HG03280 (cell line): Measurements from ENCODE around the gene TRIM60.
"Not testable (repeated sequence)": the region's sequence is repeated elsewhere in the genome, so short reads cannot be mapped to it uniquely, and the experiment has no call there.

Source experiments
- ATAC-seq: cut with Tn5 transposase; IDR thresholded peaks from one replicate; pipeline ENCODE4 v1.9.1; 2021; ENCODE audit warnings: mild to moderate bottlenecking, moderate library complexity; ENCODE audit not compliant: unreplicated experiment

Gene TRIM60

DNA sequence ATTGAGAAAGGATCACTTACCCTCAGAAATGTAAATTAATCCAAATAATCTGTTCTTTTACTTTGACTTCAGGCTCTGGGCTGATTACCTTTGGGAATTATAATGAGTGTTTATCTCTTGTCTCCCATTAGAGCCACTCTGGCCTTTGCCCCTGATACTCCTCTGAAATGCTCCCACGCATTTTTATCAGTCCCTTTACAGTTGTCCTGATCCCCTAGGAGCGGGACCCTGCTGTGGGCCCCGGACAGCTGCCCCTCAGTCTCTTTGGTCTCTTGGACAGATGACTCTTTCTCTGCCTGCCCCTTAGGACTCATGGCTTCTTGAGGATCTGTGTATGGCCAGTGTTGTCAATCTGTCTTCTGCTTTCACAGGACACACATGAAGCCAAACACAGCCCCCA lies 20.8 kb downstream of the TRIM60 start:
- ATAC-seq = no peak

DNA sequence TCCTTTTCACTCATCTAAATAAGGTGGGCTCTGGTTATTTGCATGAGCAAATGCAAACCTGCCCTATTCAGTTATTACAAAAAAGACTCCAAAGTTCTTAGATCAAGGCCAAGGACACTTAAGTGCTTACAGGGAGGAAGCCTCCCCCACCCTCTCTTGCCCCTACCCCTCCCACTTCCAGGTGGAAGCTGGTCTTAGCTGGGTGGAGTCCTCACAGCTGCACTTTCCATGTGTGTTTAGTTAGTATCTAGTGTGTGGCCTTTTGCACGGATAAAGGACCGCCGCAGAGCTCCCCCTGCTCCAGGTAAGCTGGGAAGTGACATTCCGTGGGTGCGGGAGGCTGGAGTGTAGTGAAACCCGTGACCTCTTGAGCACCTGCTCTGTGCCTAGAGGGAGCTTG lies 21.8 kb downstream of the TRIM60 start, which contains the start of gene TRIM75:
TRIM75 (plus strand) TSS at position 222 of the 400 bp plus-strand sequence. CDS start 5,282 bp downstream, outside the sequence.
- ATAC-seq = no peak

DNA sequence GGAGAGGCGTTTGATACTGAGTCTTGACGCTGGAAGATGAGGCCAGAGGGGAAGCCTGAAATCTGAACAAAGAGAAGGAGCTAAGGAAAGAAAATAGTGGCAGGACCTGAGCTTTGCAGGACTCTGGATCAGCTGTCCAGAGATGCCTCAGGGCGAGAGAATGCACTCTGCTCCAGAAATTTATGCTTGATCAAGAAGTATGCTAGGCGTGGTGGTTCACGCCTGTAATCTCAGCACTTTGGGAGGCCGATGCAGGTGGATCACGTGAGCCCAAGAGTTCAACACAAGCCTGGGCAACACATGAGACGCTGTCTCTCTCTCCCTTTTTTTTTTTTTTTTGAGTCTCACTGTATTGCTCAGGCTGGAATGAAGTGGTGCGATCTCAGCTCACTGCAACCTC lies 23.8 kb downstream of the TRIM60 start:
- no peak for ATAC-seq

DNA sequence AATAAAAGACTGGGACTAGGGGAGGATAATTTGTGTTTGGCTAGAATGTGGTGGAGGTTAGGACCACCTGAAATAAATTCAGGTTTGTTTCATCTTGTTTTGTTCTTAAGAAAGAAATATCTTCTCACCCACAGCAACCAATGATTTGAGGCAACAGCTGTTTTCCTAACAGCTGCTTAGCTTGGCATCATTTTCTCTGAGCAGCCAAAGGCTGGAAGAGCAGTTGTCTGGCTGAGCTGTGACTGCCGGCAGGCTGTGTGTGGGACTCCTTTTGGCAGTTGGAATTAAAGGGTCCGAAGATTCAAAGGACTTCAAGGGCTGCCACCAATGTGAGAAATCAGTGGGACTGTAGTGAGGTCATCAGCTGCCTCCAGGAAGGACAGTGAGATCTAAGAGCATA lies 26.9 kb downstream of the TRIM60 start:
- ATAC-seq = no peak

DNA sequence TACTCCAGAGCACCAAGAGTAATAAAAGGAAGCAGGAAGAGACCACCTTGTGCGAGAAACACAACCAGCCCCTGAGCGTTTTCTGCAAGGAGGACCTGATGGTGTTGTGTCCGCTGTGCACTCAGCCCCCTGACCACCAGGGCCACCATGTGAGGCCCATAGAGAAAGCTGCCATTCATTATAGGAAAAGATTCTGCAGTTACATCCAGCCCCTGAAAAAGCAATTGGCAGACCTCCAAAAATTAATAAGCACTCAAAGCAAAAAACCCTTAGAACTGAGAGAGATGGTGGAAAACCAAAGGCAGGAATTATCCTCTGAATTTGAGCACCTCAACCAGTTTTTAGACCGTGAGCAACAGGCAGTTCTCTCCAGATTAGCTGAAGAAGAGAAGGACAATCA lies 27.6 kb downstream of the TRIM60 start:
- ATAC-seq = no peak

DNA sequence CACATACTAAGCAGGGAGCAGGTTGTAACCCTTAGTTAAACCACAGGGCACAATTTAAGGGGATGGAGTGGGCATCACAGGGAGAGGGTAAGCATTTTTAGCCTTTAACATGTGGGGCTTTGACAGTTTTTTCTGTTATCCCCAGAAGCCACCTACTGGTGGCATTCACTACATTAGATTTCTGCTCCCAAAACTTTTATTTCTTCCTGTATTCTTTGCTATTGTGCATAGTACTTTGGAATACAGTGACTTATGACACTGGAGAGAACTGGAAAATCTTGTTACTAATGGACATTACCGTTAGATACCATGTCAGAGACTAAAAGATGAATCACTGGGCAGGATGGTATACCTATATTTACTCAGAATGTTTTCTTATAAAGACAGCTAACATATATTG lies 29.1 kb downstream of the TRIM60 start:
- no peak for ATAC-seq

DNA sequence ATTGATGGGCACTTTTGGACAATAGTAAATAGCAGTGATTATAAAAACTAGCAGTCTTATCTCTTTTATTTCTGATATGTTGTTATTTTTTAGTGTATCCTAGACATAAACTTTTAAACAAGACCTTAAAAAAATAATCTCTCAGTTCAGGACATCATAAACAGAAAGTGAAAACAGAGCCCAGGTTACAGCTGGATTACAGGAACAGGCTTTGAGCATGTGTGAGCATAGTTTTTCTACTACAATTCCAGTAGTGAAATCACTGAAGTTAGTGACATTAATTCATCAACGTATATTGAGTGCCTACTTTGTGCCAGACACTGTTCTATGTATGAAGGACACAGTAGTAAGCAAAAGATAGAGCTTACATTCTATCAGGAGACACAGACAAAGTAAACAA lies 38.8 kb downstream of the TRIM60 start:
- no peak for ATAC-seq

DNA sequence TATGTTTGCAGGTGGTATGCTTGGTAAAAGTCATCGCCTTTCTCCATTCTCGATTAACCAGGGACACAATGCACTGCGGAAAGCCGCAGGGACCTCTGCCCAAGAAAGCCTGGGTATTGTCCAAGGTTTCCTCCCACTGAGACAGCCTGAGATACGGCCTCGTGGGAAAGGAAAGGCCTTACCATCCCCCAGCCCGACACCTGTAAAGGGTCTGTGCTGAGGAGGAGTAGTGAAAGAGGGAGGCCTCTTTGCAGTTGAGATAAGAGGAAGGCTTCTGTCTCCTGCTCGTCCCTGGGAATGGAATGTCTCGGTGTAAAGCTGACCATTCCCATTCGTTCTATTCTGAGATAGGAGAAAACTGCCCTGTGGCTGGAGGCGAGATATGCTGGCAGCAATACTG lies 41.5 kb downstream of the TRIM60 start:
- ATAC-seq = not testable (repeated sequence)

DNA sequence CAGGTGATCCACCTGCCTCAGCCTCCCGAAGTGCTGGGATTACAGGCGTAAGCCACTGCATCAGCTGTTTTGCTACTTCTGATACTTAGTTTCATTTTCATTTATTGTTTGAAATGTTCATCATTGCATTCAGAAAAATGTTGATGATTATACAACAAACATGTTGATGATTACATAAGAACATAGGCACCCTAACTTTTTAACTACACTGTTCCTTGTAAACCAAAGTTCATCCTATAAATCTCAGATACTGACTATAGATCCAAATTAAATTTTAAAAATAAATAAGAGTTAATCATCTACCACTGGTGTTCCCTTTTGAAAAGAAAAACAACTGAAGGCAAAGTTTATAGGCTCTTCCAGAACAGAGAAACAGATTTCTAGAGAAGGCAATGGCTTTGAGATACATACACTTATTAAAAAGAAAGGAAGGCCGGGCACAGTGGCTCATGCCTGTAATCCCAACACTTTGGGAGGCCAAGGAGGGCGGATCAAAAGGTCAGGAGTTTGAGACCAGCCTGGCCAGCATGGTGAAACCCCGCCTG lies 45.3 kb downstream of the TRIM60 start:
- ATAC-seq = no peak

DNA sequence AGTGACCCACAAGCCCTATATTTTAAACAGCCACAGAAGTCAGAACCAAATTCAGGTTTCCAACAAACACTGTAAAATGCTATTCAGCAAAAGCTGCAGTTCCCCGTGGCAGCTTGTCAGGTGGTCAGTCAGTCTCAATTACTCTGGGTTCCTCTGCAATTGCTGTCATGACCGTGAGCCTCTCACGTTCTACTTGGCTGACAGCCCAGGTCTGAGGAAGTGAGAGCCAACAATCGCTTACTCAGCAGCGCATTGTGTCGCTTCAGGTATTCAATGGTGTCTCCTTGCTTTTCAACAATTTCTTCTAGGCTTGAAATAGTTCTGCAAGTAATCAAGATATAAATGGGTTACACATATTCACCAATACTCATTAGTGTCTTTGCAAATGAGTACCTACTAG lies 47.7 kb downstream of the TRIM60 start:
- no peak for ATAC-seq

DNA sequence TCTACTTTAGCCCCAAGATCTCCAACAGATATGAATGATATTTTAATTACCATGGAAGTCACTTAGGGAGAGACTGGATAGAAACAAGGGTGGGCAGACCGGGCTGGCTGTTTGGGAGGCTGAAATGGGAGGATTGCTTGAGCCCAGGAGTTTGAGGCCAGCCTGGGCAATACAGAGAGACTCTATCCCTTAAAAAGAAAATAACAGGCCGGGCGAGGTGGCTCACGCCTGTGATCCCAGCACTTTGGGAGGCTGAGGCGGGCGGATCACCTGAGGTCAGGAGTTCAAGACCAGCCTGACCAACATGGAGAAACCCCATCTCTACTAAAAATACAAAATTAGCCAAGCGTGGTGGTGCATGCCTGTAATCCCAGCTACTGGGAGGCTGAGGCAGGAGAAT lies 53.0 kb downstream of the TRIM60 start:
- not testable (repeated sequence) for ATAC-seq

DNA sequence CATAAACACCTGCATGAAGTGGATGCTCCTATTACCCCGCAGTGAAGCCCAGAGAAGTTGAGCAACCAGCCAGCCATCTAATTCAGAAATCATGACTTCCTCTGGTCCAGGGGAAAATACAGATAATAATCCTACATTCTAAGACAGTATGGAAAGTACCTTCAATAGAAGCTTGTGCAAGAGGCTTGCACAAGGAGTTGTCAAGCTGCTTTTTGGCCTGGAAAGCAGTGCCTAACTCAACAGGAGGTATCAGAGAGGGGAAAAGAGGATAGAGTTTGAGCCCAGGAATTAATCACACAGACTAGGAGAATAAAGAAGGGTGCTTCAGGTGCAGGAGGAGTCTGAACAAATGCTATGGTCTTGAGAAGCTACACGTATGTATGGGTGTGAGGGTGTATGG lies 54.1 kb downstream of the TRIM60 start:
- ATAC-seq = no peak

DNA sequence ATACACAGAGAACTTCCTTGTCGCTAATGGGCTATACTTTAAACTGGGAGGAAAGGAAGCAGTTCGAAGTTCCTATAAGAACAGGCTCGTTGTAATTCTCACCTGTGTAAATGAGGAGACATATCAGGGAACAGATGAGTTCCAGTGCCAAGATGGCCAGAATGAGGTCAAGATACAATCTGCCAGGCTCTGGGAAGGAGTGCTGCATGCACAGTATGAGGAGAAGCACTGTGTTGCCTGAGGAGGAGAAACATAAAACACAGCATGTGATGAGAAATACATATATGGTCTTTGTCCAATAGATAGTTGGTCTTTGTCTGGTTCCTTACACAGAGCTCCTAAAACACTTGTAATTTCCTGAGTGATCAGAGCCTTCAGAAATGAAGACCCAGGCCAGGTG lies 56.6 kb downstream of the TRIM60 start:
- no peak for ATAC-seq
